ENCODE data around the gene SEC22B.
"Not testable (repeated sequence)": the region's sequence is repeated elsewhere in the genome, so short reads cannot be mapped to it uniquely, and the experiment has no call there.

The SEC22B gene

GRCh38 chr1:120176092-120176855 lies at the start of gene SEC22B:
Gene SEC22B (minus strand): TSS chr1:120176520. CDS start chr1:120176381, 139 bp downstream.
- DNase-seq (ENCODE audit: low read depth): peak; percentile 84

GRCh38 chr1:120217933-120218332 lies 41.6 kb upstream of the SEC22B start:
- DNase-seq (ENCODE audit: low read depth): not testable (repeated sequence)

- not testable (repeated sequence) for DNase-seq (ENCODE audit: low read depth)
Measured at GRCh38 chr1:120217175-120217929, 41.0 kb upstream of the SEC22B start.

DNA sequence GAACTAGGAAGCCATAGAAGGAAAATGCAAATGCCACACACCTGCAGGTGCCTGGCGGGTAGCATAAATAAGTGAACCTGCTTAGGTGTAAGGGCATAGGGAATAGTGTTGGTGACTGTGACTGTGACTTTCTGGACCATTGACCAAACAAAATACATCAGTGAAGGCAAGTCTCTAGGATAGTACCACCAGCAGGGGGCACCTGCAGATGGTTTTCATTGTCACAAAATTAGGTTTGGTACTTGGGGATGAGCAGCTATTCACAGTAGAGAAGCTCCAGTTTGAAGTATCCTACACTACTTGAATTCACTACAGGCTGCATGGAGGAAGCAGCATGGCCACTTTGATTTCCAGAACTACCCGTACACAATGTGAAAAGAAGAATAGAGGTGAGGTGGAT lies 37.3 kb upstream of the SEC22B start:
- DNase-seq (ENCODE audit: low read depth): not testable (repeated sequence)

GRCh38 chr1:120210754-120211153 lies 34.4 kb upstream of the SEC22B start:
- not testable (repeated sequence) for DNase-seq (ENCODE audit: low read depth)

- not testable (repeated sequence) for DNase-seq (ENCODE audit: low read depth)
Measured at GRCh38 chr1:120196863-120197775, 20.8 kb upstream of the SEC22B start.

GRCh38 chr1:120188626-120189025 lies 12.3 kb upstream of the SEC22B start:
- not testable (repeated sequence) for DNase-seq (ENCODE audit: low read depth)

- DNase-seq (ENCODE audit: low read depth): not testable (repeated sequence)
Measured at GRCh38 chr1:120182176-120182707, 5.9 kb upstream of the SEC22B start.

DNA sequence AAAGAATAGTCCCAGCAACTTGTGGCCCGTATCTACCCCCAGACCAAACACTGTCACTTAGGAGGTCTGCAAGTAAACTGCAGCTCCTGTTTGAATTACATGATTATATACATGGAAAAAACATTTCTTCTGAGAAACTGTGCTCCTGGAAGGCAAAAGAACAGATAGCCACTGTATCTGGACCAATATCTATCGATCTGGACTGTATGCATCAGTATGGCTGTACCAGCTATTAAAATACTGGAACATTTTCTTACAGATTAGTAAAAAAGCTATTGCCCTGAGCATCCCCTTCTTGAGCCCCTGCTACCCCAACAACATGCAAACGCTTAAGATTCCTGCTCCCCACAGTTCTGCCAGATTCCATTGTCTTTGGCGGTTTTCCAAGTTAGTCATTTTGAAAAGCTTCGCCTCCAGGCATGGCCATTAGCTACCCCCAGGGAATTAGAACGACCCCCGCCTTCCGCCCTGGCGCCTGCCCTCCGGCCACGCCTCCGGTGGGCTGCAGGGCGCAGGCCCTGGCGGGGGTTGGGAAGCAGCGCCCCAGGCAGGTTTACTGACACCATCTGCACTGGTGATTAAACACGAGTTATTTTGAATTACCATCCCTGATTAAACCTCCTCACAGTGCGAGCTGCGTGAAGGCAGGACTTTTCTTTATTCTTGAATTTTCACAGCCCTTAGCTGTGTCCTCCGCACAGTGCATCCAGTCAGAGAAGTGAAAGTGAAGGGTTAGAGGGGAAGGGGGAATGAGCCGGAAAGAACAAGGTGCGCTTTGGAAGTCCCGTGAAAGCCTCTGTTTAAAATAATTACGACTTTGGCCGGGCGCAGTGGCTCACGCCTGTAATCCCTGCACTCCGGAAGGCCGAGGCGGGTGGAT lies 3.7 kb upstream of the SEC22B start:
- DNase-seq (ENCODE audit: low read depth): not testable (repeated sequence)

DNA sequence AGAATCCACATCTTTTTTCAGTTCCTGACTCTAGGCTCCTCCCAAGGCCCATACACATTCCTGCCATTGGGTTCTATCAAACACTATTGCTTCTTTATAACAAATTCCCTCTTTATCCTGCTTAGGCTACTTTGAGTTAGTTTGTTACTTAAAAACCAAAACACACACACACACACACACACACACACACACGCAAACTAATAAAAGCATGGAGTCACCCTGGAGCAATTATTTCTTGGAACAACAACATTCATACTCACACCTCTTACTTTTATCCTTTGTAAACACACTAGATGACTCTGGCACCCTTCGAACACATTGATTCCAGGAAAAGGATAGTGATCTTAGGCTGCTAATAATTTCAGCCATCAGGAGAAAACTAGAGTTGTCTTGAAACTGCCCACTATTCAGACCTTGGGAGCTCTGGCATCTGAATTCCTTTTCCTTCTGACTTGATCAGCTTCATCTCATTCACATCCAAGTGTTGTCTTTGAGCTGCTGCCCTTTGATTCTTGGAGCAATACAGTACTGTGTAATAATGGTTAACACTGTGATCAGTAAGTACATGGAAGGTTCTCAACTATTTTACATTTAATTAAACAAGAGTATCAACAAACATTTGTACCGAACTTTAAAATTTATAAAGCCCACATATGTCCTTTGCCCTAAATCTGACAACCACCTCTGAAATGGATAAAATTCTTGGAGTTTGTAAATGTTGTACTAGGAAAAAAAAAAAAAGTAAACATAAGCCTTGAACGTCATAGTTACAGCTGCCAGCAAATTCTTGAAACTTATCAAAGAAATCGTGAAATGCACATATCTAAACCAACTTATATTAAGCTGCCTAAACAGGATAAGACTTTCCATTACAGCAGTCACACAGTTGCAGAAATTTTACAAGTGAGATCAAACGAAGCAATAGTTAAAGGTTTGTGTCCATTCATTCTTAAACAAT lies 2.8 kb upstream of the SEC22B start:
- no peak for DNase-seq (ENCODE audit: low read depth)

DNA sequence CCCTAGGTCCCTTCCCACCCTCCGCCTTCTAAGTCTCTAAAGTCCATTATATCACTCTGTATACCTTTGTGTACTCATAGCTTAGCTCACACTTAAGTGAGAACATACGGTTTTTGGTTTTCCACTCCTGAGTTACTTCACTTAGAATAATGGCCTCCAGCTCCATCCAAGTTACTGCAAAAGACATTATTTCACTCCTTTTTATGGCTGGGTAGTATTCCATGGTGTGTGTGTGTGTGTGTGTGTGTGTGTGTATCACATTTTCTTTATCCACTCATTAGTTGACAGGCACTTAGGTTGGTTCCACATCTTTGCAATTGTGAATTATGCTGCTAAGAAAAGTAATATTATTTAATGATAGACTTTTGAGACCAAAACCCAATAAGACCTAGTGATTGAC lies 1.7 kb upstream of the SEC22B start:
- not testable (repeated sequence) for DNase-seq (ENCODE audit: low read depth)

GRCh38 chr1:120175688-120176087 lies 632 bp downstream of the SEC22B start:
- DNase-seq (ENCODE audit: low read depth): not testable (repeated sequence)

GRCh38 chr1:120164761-120165160 lies 11.6 kb downstream of the SEC22B start:
- DNase-seq (ENCODE audit: low read depth): not testable (repeated sequence)

- not testable (repeated sequence) for DNase-seq (ENCODE audit: low read depth)
Measured at GRCh38 chr1:120162015-120162414, 14.3 kb downstream of the SEC22B start.

- not testable (repeated sequence) for DNase-seq (ENCODE audit: low read depth)
Measured at GRCh38 chr1:120158495-120158894, 17.8 kb downstream of the SEC22B start.

DNA sequence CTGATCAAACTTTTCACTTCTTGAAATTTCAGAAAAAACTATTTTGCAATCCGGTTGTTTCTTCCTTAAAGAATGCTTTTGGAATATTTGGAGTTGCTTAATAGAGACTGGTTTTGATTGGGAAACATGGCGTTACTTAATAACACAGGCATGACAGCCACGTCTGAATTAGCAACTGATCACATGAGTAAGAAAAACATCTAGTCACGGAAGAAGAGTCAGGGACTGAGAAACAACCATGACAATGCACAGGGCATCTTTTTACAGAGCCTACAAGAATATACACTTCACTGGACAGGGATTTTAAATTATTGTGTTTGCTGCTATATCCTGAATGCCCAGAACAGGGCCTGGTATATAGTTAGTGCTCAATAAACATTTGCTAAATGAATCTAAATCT lies 18.2 kb downstream of the SEC22B start:
- not testable (repeated sequence) for DNase-seq (ENCODE audit: low read depth)

GRCh38 chr1:120150138-120150822 lies 26.0 kb downstream of the SEC22B start:
- not testable (repeated sequence) for DNase-seq (ENCODE audit: low read depth)

DNA sequence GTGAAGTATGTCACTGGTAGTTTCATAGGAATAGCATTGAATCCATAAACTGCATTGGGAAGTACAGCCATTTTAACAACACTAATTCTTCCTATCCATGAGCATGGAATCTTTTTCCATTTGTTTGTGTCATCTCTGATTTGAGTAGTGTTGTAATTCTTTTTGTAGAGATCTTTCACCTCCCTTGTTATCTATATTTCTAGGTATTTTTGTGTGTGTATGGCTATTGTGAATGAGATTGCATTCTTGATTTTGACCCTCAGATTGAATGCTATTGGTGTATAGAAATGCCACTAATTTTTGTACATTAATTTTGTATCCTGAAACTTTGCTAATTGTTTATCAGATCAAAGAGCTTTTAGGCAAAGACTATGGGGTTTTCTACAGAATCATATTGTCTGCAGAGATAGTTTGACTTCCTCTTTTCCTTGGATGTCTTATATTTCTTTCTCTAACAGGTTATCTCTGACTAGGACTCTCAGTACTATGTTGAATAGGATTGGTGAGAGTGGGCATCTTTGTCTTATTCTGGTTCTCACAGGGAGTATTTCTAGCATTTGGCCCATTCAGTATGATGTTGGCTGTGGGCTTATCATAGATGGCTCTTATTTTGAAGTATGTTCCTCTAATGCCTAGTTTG lies 26.8 kb downstream of the SEC22B start:
- not testable (repeated sequence) for DNase-seq (ENCODE audit: low read depth)

Data from T-helper 22 cell (primary cell).